ENCODE results near the gene RPRD1B.

Gene RPRD1B

DNA sequence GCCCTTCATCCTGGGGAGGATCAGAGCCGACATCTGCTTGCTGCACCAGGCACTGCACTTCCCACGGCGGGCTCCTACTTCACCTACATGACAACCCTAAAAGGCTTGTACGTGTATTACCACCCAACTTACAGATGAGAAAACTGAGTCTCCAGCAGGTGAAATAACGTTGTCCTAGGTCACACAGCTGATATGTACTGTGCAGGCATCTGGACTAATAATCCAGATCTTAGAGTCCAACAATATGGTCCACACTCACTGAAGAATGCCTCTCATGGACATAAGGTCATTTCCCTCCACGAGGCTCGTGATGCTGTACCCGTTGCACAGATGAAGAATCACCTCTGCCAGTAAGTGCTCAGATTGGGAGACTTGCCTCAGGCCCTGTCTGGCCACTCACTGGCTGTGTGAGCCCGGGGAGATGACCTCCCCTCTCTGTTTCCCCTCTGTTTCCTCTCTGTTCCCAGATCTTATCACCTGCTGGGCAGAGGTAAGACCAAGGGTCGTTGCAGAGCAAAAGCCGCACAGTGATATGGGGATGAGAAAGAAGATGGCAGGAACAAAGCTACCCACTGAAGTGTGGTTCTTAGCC lies 99.5 kb downstream of the RPRD1B start:
- DNase-seq: no peak
- Mint-ChIP-seq H3K9me3 (no peaks in the 10 kb centered on the region), H3K36me3 (ENCODE audit: insufficient read depth) (no peaks in the 10 kb centered on the region), H3K4me3 (no peak overlapping the region), H3K27ac (no peak overlapping the region), H3K27me3 (peaks cover 0 to 8% of the 10 kb centered on the region in 2 donors), H3K4me1 (ENCODE audit: low read depth in 2 of 2) (peaks cover 0 to 3% of the 10 kb centered on the region in 2 donors)
- no peak for ATAC-seq (replicated peaks)

DNA sequence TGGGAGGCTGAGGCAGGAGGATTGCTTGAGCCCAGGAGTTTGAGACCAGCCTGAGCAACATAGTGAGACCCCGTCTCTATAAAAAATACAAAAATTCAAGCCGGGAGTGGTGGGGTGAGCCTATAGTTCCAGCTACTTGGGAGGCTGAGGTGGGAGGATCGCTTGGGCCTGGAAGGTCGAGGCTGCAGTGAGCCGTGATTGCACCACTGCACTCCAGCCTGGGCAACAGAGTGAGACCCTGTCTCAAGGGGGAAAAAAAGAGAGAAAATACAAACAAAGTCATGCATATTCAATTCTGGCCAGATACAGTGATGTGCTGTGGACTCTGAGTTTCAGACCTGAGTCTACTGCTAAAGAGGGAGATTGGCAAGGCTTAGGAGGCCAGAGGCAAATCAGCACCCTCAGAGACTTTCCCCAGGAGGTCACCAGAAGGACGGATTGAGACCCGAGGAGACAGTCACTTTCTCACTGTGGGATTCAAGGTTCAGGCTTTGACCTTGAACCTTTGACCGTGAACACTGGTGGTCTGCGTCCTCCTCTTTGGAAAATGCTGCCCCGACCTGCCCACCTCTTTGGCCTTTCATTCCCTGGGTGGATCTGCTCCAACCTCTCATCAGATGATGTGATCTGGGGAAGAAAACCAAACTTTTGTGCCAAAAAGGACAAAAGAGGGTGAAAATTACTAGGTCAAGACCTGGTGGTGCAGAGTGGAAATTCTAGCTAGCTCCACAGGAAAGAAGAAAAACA lies 100.3 kb downstream of the RPRD1B start:
- DNase-seq (no peak), ATAC-seq (replicated peaks) (no peak)
- Mint-ChIP-seq H3K27ac (no peak overlapping the region), H3K36me3 (ENCODE audit: insufficient read depth) (no peaks in the 10 kb centered on the region), H3K27me3 (peaks cover 0 to 8% of the 10 kb centered on the region in 2 donors), H3K4me3 (no peak overlapping the region), H3K9me3 (no peaks in the 10 kb centered on the region), H3K4me1 (ENCODE audit: low read depth in 2 of 2) (peaks cover 0 to 3% of the 10 kb centered on the region in 2 donors)

DNA sequence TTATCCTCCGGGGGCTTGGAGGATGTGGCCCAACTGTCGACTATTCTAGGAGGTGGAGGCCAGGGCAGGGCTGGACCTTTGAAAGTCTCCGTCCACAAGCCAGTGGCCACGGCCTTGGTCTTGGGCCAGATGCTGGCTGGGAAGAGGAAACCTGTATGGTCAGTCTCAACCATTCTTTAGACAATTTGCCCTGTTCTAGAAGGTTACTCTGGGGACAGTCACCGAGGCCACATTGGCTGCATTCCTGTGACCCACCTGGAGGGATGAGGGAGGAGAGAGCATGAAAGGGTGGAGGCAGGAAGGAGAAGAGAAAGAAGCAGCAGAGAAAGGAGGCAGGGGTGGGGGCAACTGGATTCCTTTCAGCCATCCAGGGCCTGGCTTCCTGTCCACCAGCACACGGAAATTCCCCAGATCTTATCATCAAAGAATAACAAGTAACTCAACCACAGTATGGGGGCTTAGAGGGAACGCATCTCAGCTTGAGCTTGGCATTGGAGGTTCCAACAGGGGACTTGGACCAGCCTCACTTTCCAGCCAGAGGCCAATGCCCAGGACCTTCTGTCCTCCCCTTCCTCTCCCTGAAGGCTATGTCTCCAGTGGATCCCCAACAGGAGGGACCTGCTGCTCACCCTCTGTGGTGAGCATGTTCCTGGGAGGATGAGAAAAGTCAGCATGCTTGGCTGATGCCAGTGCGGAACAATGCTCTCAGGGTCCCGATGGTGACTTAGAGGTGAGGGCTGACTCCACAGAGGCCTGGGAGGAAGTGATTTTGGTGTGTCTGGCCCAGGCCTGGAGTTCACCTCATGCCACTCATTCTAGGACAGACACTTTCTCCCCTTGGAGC lies 101.1 kb downstream of the RPRD1B start:
- Mint-ChIP-seq H3K9me3 (no peaks in the 10 kb centered on the region), H3K27me3 (peaks cover 0 to 8% of the 10 kb centered on the region in 2 donors), H3K4me1 (ENCODE audit: low read depth in 2 of 2) (peaks cover 0 to 3% of the 10 kb centered on the region in 2 donors), H3K36me3 (ENCODE audit: insufficient read depth) (no peaks in the 10 kb centered on the region), H3K27ac (no peak overlapping the region), H3K4me3 (no peak overlapping the region)
- no peak for DNase-seq
- ATAC-seq (replicated peaks): no peak

DNA sequence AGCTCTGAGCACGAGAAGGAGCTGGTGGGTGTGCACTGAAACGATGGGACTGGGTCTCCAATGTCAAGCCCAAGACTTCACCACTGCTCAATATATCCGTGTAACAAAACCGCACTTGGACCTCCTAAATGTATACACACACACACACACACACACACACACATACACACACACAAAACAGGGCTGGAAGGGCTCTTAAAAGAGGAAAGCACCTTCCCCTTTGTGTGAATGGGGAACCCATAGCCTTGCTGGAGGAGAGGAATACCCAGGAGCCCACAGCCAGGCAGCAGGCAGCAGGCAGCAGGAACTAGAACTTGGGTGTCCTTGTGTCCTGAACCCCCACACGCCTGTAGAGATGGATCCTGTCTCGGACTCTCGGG lies 101.7 kb downstream of the RPRD1B start:
- H3K4me3 Mint-ChIP-seq: no peak overlapping the region
- no peaks in the 10 kb centered on the region for H3K36me3 Mint-ChIP-seq (ENCODE audit: insufficient read depth)
- H3K27me3 Mint-ChIP-seq: peaks cover 0 to 8% of the 10 kb centered on the region in 2 donors
- H3K9me3 Mint-ChIP-seq: no peaks in the 10 kb centered on the region
- H3K27ac Mint-ChIP-seq: no peak overlapping the region
- H3K4me1 Mint-ChIP-seq (ENCODE audit: low read depth in 2 of 2): peaks cover 0 to 3% of the 10 kb centered on the region in 2 donors
- DNase-seq (no peak), ATAC-seq (replicated peaks) (no peak)

DNA sequence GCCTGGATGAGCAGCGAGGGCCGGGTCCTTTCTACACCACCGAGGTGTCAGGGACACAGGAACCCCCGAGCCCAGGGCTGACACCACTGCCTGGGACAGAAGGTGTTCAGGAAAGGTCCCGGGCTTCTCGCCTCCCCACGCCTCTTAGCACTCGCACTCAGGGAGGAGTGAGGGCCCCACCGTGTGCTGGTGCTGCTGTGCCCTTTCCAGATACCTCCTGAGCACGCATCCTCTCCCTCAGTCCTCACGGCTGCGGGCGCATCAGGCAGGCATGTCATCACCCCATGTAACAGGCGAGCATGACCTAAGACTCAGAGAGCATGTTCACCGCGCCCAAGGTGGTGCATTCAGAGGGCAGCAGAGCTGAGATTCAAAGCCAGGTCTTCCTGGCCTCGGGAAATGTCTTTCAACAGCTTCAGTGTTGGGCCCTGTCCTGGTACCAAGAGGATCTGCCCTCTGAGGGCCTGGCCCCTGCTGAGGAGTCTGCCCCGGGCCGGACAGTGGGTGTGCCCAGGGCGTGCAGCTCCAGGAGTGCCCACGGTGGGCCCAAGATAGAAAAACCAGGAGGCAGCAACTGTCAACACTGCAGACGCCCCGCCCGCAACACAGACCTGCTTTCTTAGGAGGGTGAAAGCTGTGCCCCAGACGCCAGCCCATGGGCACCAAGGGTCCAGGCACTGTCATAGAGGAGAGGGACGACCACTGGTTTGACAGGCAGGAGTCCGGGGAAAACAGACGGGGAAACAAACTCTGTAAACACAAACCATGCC lies 102.3 kb downstream of the RPRD1B start:
- no peaks in the 10 kb centered on the region for H3K36me3 Mint-ChIP-seq (ENCODE audit: insufficient read depth)
- no peak for DNase-seq
- no peak overlapping the region for H3K4me3 Mint-ChIP-seq
- H3K27ac Mint-ChIP-seq: no peak overlapping the region
- peaks cover 0 to 8% of the 10 kb centered on the region in 2 donors for H3K27me3 Mint-ChIP-seq
- no peaks in the 10 kb centered on the region for H3K9me3 Mint-ChIP-seq
- H3K4me1 Mint-ChIP-seq (ENCODE audit: low read depth in 2 of 2): peaks cover 0 to 3% of the 10 kb centered on the region in 2 donors
- no peak for ATAC-seq (replicated peaks)

DNA sequence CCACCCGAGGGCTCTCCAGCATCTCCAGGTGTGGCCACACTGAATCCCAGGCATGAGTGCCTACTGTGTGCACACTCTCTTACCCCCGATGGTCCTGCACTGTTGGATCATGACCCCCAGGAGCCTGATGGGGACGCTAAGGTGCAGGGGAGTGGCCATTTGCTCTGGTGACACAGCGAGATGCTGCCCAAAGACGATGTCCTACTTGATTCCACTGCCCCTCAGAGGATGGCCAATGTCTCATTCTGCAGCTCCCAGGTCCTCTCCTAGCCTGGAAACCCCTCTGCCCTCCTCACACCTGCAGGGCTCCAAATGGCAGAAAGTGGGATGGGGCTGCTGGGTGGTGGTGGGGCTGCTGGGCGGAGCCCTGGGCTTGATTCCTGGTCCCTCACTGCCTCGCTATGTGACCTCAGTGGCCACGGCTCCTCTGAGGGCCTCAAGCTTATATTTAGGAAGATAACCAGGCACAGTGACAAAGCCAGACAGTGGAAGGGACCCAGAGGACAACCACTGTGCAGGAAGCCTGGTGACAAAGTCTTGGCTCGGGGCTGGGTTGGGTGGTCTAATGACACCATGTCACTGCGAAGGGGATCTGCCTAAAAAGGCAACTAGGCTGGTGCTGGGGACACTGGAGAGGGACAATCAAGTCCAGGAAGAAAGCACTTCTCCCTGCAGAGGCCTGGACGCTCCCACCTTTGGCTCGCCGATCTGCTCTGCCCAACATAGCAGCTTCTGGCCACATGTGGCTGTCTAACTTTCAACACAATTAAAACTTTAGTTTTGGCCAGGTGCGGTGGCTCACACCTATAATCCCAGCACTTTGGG lies 103.1 kb downstream of the RPRD1B start:
- Mint-ChIP-seq H3K27me3 (peaks cover 0 to 13% of the 10 kb centered on the region in 2 donors), H3K9me3 (no peaks in the 10 kb centered on the region), H3K36me3 (ENCODE audit: insufficient read depth) (no peaks in the 10 kb centered on the region), H3K4me1 (ENCODE audit: low read depth in 2 of 2) (peaks cover 0 to 3% of the 10 kb centered on the region in 2 donors), H3K27ac (no peak overlapping the region), H3K4me3 (no peak overlapping the region)
- DNase-seq (no peak), ATAC-seq (replicated peaks) (no peak)

DNA sequence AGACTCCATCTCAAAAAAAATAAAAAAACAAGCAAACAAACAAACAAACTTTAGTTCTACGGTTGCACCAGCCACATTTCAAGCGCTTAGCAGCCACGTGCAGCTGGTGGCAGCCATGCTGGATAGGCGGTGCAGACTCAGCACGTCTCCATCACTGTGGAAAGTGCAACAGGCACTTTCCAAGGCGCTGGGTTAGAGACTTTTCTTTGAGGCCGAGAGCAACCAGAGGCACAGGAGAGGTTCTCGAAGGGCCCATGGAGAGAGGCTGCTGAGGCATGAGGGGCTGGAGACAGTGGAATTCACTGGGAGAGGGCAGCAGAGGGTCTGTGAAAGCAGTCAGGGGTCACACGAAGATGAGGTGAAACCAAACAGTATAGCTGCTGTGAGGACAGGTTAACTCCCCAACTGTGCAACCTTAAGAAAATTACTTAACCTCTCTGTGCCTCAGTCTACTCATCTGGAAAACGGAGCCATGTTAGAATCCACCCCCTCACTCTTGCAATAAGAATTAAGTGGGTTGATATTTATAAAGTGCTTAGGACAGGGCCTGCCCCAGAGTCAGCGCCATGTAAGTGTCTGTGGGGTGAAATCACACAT lies 104.0 kb downstream of the RPRD1B start:
- Mint-ChIP-seq H3K27me3 (peaks cover 0 to 16% of the 10 kb centered on the region in 2 donors), H3K4me1 (ENCODE audit: low read depth in 2 of 2) (peaks cover 0 to 3% of the 10 kb centered on the region in 2 donors), H3K9me3 (no peaks in the 10 kb centered on the region), H3K4me3 (no peak overlapping the region), H3K36me3 (ENCODE audit: insufficient read depth) (no peaks in the 10 kb centered on the region), H3K27ac (no peak overlapping the region)
- ATAC-seq (replicated peaks) (no peak), DNase-seq (no peak)

DNA sequence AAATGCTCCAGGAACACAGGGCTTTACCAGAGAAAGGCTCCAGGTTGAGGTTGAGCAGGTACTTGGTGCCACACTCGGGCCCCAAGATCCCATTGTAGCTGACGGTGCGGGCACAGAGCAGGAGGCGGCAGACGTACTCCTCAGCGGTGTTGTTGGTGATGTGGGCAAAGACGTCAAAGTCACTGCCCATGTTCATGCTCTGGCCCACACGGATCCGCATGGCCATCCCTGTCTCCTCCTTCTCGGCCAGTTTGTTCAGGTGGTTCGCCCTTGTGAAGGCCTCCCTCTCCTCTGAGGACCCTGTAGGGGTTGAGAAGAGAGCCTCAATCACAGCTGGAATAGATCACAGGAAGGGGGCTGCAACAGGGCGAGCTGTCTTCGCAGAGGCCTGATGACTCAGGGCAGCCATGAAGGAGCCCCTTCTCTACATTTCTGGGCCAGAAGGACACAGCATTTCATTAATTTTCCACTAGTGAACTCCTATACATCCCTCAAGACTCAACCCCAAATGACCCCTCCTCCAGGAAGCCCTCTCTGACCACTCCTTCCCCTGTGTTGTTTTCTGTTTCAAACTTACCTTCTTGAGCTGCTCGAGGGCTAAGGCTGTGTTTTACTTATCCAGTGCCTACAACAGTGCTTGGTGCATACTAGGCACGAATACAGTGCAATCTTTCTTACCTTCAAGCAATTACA lies 104.7 kb downstream of the RPRD1B start:
- DNase-seq (no peak), ATAC-seq (replicated peaks) (no peak)
- Mint-ChIP-seq H3K27ac (no peak overlapping the region), H3K9me3 (no peaks in the 10 kb centered on the region), H3K4me3 (no peak overlapping the region), H3K27me3 (peaks cover 5 to 21% of the 10 kb centered on the region in 2 donors), H3K36me3 (ENCODE audit: insufficient read depth) (no peaks in the 10 kb centered on the region), H3K4me1 (ENCODE audit: low read depth in 2 of 2) (peaks cover 0 to 3% of the 10 kb centered on the region in 2 donors)

DNA sequence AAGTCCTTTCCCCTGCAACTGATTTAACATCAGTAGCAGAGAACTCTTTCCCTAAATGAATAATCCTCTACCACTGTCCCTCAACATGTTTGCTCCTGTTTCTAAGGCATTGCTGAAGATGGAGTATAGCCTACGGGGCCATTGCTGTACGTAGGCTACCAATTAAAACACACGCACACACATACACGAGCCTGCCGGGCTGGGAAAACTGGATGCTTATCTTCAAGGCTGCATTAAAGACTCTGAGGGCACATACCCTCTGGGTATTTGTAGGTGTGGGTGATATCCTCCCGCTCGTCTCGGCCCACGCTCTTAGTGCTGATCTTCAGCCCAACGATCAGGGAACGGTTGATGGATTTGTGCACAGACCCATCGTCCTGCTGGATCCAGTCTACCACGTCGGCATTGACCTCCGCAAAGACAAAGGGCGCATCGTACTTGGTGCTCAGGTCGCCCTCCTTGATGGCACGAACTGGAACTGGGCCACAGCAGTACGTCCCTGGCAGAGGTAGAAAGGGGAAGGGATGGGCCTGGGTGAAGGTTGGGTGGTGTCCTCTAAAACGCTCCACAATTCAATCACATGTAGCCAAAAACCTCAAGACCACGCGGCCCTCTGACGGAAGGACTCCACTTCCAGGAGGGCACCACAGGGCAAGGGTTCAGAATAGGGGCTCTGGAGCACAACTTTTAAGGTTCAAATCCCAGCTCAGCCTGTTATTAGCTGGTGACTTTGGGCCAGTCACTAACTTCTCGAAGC lies 105.8 kb downstream of the RPRD1B start:
- H3K36me3 Mint-ChIP-seq (ENCODE audit: insufficient read depth): no peaks in the 10 kb centered on the region
- H3K4me3 Mint-ChIP-seq: no peak overlapping the region
- DNase-seq: no peak
- H3K4me1 Mint-ChIP-seq (ENCODE audit: low read depth in 2 of 2): peaks cover 0 to 2% of the 10 kb centered on the region in 2 donors
- ATAC-seq (replicated peaks): no peak
- no peak overlapping the region for H3K27ac Mint-ChIP-seq
- H3K9me3 Mint-ChIP-seq: no peaks in the 10 kb centered on the region
- peaks cover 5 to 26% of the 10 kb centered on the region in 2 donors for H3K27me3 Mint-ChIP-seq

DNA sequence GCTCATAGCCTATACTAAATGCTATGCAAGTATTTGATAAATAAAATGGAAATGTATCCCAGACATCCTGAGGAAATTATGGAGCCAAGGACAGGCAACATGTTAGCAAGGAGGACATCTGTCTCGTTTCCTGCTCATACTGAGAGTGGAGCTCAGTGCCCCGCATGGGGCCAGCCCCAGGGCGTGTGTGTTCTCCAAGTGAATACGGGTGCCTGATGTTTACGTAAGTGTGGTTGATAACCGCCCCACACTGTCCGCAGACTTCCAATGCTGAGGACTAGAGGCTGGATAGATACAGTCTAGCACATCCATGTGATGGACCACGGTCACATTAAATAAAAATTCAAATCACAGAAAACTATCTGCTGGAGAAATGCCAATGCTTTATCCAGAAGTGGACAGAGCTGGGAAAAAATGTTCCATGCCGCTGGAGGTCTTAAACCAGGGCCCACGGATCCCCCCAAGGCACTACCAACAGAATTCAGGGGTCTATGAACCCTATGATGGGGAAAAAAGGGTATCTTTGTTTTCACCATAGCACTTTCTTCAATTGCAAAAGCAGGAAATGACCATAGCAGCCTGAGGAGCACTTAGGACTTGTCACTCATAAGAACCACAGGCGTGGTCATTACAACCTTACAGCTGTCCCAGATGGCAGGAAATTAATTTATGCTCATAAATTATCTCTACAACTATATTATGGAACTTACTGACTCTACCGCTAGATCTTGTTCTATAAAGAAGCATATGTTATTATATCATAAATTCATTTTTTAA lies 106.6 kb downstream of the RPRD1B start:
- DNase-seq (no peak), ATAC-seq (replicated peaks) (no peak)
- no peaks in the 10 kb centered on the region for H3K9me3 Mint-ChIP-seq
- no peaks in the 10 kb centered on the region for H3K4me1 Mint-ChIP-seq (ENCODE audit: low read depth in 2 of 2)
- no peaks in the 10 kb centered on the region for H3K36me3 Mint-ChIP-seq (ENCODE audit: insufficient read depth)
- no peak overlapping the region for H3K27ac Mint-ChIP-seq
- H3K4me3 Mint-ChIP-seq: no peak overlapping the region
- peaks cover 5 to 26% of the 10 kb centered on the region in 2 donors for H3K27me3 Mint-ChIP-seq
